ENCODE results near the gene TP53TG3F.
"Not testable (repeated sequence)": the region's sequence is repeated elsewhere in the genome, so short reads cannot be mapped to it uniquely, and the experiment has no call there.

- not testable (repeated sequence) for TF ChIP-seq POLR2AphosphoS5 (IDR thresholded peaks at IDR 0.05; ENCODE audit: borderline replicate concordance, low read depth, low read length); EZH2 (IDR thresholded peaks at IDR 0.05); FOXP2 (optimal IDR thresholded peaks at IDR 0.05; ENCODE audit: control extremely low read depth, extremely low read length, insufficient read depth)
These were observed at the start of gene TP53TG3F for GRCh38 chr16:33459312-33459711.

All from SK-N-MC (cell line).